KBM-7 (cell line): ENCODE measurements around the gene HSPA2.
"Not testable (repeated sequence)": the region's sequence is repeated elsewhere in the genome, so short reads cannot be mapped to it uniquely, and the experiment has no call there.

Experiments used
- DNase-seq: peaks from one replicate; pipeline ENCODE4 v3.0.0-alpha.2; 2015
- in situ Hi-C: fragments of 300-500 bp; cut with MboI; formaldehyde crosslinking; loops from 2 replicates; pipeline ENCODE4 v1.14.3; 2020; ENCODE audit warnings: low sequenced_read_pairs, low pct_unique_long_range_greater_than_20kb, mixed read lengths

HSPA2 gene

DNA sequence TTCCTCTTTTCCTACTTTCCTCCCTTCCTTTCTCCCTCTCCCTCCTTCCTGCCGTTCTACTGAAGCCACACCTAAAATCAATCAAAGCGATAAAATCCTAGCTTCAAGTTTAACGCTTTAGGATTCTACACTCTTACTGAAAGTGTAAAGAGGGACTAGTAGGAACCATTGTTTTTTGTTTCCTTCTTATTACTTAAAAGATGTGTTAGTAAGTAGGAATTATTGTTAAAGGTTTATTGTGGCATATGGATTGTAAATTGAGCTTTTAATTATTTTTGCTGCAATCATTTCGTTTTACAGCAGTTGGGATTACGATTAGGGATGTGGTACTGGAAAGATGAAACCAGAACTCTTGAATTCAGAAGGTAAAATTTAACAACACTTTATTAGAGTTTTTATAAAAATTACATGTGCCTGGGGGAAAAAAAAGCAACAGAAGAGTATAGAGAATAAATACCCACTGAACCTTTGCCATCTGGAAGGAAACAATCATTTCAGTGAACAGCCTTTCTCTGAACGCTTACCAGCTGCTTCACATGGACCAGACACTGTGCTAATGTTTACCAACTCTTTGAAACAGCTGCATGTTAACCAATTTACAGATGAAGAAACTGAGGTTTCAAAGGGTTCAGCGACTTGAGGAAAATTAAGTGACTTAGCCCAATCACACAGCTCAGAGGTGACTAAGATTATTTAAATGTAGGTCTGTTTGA lies 10.2 kb downstream of the HSPA2 start:
- DNase-seq, result no peak

GRCh38 chr14:64554556-64554955 lies 14.0 kb downstream of the HSPA2 start:
- no peak for DNase-seq
- in situ Hi-C loops, result no loop called here

More for the DNA sequence above, 10.2 kb downstream of the HSPA2 start:
- in situ Hi-C loops, result no loop called here

DNA sequence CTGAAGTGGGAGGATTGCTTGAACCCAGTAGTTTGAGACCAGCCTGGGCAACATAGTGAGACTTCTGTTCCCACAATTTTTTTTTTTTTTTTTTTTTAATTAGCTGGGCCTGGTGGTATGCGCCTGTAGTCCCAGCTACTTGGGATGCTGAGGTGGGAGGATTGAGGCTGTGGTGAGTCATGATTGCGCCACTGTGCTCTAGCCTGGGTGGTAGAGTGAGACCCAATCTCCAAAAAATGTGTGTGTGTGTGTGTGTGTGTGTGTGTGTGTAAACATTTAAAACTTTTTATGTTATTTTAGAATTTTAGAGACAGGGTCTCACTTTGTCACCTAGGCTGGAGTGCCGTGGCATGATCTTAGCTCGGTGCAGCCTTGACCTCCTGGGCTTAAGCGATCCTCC lies 16.0 kb downstream of the HSPA2 start:
- in situ Hi-C loops, result no loop called here
- DNase-seq, result no peak

DNA sequence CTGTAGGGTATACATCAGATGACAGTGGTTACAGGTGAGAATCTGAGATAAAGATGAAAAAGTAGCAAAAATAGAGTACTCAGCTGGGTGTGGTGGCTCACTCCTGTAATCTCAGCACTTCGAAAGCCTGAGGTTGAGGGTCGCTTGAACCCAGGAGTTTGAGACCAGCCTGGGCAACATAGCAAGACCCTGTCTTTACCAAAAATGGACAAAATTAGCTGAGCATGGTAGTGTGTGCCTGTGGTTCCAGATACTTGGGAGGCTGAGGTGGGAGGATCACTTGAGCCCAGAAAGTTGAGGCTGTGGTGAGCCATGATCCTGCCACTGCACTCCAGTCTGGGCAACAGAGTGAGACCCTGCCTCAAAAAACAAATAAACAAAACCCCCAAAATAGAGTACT lies 17.7 kb downstream of the HSPA2 start:
- in situ Hi-C loops, DNase-seq: not testable (repeated sequence)

DNA sequence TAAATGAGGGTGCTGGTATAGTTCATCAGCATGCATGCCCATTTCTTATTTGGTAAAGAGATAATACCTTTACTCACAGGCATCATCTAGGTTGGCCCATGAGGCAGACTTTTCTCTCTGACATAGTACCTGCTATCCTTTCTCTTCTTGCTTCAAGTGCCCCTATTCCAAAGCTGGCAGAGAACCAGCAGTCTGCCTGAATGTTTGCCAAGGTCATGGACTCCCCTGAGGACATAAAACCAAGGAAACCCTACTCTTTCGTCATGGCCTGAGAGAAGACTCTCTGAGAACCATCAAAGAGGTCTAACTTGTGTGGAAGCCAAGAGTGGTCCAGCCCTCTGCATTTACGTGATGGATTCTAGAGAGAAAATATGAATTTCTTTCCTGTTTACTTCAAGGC lies 21.1 kb downstream of the HSPA2 start:
- DNase-seq, result no peak
- in situ Hi-C loops, result no loop called here

GRCh38 chr14:64562436-64562835 lies 21.9 kb downstream of the HSPA2 start:
- no peak for DNase-seq
- in situ Hi-C loops, result no loop called here

GRCh38 chr14:64563696-64564095 lies 23.2 kb downstream of the HSPA2 start:
- in situ Hi-C loops, result no loop called here
- DNase-seq, result no peak

DNA sequence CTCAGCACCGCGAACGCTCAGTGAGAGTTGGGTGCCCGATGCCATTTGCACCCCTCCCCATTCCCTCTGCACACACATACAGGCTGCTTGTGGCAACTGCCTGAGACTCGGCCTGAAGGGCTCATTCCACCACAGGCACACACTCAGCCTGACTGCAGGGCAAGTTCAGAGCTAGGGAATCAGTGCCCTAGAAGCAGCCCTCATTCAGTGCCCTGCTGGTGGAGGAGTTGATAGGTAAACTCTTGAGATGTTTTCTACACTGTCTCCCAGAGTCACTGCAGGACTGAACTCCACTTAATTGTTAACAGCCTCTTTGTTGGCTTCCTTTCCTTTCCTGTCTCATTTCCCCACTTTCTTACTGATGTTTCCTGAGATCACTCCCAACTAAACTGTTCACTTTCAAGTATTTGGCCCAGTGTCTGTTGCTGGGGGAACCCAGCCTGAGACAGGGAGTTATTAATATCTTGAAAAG lies 26.1 kb downstream of the HSPA2 start:
- in situ Hi-C loops, result no loop called here
- no peak for DNase-seq

DNA sequence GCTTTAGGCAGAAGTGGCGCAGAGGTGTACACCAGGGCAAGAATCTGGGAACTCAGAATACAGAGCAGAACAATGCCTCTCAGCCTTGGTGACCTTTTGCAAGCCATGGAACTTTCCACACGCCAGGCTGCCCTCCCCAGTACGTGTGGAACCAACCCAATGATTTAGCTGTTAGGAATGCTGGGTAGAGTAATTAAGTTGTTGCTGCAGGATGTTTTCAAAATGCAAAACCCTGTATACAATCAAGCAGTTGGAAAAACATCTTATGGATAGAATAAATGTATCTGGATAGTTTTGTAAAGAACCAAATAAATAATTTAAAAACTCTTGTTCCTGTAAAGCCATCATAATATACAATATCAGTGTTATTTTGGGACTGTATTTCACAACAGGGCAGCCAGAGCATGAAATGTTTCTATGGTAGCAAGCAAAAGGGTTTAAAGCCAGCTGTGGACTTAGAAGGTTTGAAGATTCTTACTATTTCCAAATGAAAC lies 28.6 kb downstream of the HSPA2 start:
- in situ Hi-C loops, result no loop called here
- DNase-seq, result no peak

DNA sequence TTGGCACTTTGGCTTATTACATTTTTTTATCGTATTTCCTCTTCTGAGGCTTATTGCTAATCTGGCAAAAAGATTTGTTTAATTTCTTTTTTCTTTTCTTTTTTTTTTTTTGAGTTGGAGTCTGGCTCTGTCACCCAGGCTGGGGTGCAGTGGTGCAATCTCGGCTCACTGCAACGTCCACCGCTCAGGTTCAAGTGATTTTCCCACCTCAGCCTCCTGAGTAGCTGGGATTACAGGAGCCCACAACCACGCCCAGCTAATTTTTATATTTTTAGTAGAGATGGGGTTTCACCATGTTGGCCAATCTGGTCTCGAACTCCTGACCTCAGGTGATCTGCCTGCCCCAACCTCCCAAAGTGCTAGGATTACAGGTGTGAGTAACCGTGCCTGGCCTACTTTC lies 29.1 kb downstream of the HSPA2 start:
- in situ Hi-C loops, DNase-seq: not testable (repeated sequence)

GRCh38 chr14:64572386-64573104 lies 32.0 kb downstream of the HSPA2 start:
- in situ Hi-C loops, result no loop called here
- no peak for DNase-seq

DNA sequence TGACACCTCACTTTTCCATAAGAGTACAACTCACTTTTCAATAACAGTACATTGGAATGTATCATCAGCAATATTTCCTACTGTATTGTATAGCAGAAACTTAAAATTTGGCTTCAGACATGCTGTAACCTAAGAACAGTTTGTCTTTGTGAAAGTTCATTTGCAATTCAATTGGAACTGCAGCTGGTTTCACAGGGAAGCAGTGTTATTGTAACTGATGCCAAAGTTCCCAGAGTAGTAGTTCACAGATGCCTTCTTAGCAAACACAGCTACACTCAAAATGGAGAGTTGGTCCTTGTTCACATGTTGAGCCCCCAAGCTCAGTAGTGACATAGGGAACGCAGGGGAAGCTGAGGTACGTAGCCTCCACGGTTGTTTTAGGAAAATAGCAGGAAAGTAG lies 32.6 kb downstream of the HSPA2 start:
- in situ Hi-C loops, result no loop called here
- DNase-seq, result no peak

DNA sequence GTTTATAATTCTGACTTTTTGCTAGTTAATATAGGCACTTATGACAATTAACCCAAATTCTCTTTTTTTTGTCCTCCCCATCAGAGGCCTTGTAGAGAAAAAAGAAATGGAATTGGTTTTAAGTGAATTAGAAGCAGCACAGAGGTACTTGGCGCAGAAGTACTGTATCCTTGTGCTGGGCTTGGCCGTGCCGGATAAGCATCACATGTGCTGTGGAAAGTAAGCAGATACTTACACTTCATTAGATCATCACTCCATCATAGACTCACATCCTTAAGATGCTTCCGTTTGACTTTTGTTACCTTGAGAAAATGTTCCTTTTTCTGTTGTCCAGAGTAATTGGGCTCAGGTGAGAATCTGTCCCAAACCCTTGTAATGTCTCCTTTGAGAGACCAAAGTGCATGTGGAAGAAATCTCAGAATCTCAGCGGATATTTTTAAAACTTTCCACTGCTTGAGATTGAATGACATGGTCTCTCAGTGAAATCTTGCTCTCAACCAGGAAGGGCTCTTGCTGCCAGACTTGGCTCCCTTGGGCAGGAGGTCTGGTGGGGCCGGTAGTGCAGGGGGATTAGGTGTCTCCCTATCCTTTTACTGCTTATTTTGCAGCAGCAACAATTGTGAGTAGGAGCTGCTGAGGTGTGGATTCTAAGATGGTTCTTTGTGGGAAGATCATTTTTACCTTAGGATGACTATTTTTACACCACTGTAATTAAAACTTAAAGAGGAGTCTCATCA lies 34.0 kb downstream of the HSPA2 start:
- DNase-seq, result no peak
- in situ Hi-C loops, result no loop called here

- no peak for DNase-seq
Observed at GRCh38 chr14:64577211-64577610, 36.7 kb downstream of the HSPA2 start.

GRCh38 chr14:64580467-64580866 lies 39.9 kb downstream of the HSPA2 start:
- no peak for DNase-seq
- in situ Hi-C loops, result no loop called here

More at GRCh38 chr14:64577211-64577610, 36.7 kb downstream of the HSPA2 start:
- in situ Hi-C loops, result no loop called here

DNA sequence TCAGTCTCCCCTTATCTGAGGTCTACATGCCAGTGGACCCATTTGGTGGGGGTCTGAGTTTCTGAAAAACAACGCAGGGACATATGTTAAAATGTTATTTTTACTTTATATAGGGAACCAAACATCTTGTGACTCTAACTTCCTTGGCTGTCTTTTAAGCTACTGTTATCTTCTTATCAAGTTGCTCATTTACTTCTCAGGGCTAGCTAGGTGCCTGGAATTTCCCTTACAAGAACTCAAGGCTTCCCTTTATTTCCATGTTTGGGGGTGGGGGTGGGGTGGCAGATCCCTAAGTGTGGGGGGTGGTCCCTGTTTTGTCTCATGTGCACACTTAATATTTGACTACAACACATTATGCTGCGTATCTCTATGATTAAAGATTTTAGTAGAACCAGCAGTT lies 40.8 kb downstream of the HSPA2 start:
- no peak for DNase-seq
- in situ Hi-C loops, result no loop called here

- DNase-seq, result no peak
- in situ Hi-C loops, result no loop called here
Observed at GRCh38 chr14:64581817-64582216, 41.3 kb downstream of the HSPA2 start.

DNA sequence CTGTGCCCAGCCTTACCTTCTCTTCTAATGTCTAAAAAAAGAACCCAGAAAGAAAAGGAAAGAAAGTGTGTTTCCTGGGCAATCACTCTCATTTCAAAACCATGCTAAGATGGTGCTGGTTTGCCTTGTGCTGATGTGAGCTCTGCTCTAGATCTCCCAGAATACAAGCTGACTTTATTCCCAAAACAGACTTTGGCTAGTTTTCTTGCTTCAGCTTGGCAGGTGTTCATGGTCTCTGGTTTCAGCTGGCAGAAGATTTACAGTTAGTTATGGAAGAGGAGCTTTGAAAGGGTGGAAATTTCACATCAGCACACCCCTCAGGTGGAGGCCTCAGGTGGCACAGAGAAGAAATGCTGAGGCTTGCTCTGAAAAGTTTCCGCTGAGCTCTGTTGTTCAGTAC lies 43.6 kb downstream of the HSPA2 start:
- DNase-seq, result no peak
- in situ Hi-C loops, result no loop called here

GRCh38 chr14:64591809-64592208 lies 51.3 kb downstream of the HSPA2 start:
- in situ Hi-C loops, result no loop called here
- no peak for DNase-seq
